Osteoblast (primary cell): ENCODE measurements around the gene AGBL4. TPM values are rescaled to one million over a fixed set of nuclear protein-coding genes. Genes with fewer than 3 reads are reported as not detected.

Source experiments
- DNase-seq: peaks from one replicate; pipeline ENCODE4 v3.0.0; 2011; ENCODE audit warnings: low spot score, mixed read lengths; ENCODE audit not compliant: insufficient read length; ENCODE audit errors: missing footprints
- H2AFZ ChIP-seq: 2 replicates; pipeline ENCODE4 v1.6.0; 2011; ENCODE audit warnings: mild to moderate bottlenecking, low read length
- H3K27ac ChIP-seq: 2 replicates; pipeline ENCODE4 v1.5.1; 2011; ENCODE audit warnings: mild to moderate bottlenecking, low read depth, low read length, moderate library complexity
- H3K27me3 ChIP-seq: 2 replicates; pipeline ENCODE4 v1.6.0; 2012; ENCODE audit warnings: mild to moderate bottlenecking, control low read depth, inconsistent platforms, low read length, moderate library complexity; ENCODE audit not compliant: insufficient read depth
- H3K36me3 ChIP-seq: 2 replicates; pipeline ENCODE4 v1.5.1; 2011; ENCODE audit warnings: mild to moderate bottlenecking, low read length, control low read depth, moderate library complexity; ENCODE audit not compliant: insufficient read depth
- H3K4me1 ChIP-seq: 2 replicates; pipeline ENCODE4 v1.5.1; 2011; ENCODE audit warnings: mild to moderate bottlenecking, low read length, control low read depth, moderate library complexity; ENCODE audit not compliant: insufficient read depth
- H3K4me2 ChIP-seq: 2 replicates; pipeline ENCODE4 v1.6.0; 2011; ENCODE audit warnings: mild to moderate bottlenecking, low read length; ENCODE audit not compliant: insufficient read depth
- H3K4me3 ChIP-seq: fragments of 200-600 bp; sonication (generic); 3 replicates; pipeline ENCODE4 v1.5.1; 2012; ENCODE audit warnings: mild to moderate bottlenecking, low read length, inconsistent platforms; ENCODE audit not compliant: insufficient read depth
- H3K79me2 ChIP-seq: 2 replicates; pipeline ENCODE4 v1.6.0; 2012; ENCODE audit warnings: mild to moderate bottlenecking, low read length, control low read depth, inconsistent platforms; ENCODE audit not compliant: insufficient read depth
- H3K9me3 ChIP-seq: 2 replicates; pipeline ENCODE4 v1.5.1; 2011; ENCODE audit warnings: low read depth, low read length, control low read depth
- H4K20me1 ChIP-seq: 2 replicates; pipeline ENCODE4 v1.6.0; 2012; ENCODE audit warnings: mild to moderate bottlenecking, low read length, control low read depth; ENCODE audit not compliant: insufficient read depth
- CTCF ChIP-seq: IDR thresholded peaks from 2 replicates; pipeline ENCODE4 v1.5.1; 2011; ENCODE audit warnings: mild to moderate bottlenecking, low read depth, low read length, moderate library complexity; ENCODE audit errors: extremely low read depth
- total RNA-seq: library from RNA; depleted of rRNA; stranded (reverse); fragments of >200 nt; gene quantifications from 2 replicates; pipeline ENCODE4 v1.2.3, GENCODE V29; 2012

AGBL4 gene
- total RNA-seq, 1 donor: not detected

GRCh38 chr1:48777219-48777895, 1246.4 kb downstream of the AGBL4 start:
- Histone ChIP-seq H3K9me3 (no peaks in the 10 kb centered on the region), H3K27me3 (peaks cover 25% of the 10 kb centered on the region), H3K36me3 (no peaks in the 10 kb centered on the region), H3K27ac (no peak overlapping the region), H3K4me2 (no peak overlapping the region), H3K4me3 (no peak overlapping the region), H4K20me1 (no peaks in the 10 kb centered on the region), H3K4me1 (no peaks in the 10 kb centered on the region), H3K79me2 (no peaks in the 10 kb centered on the region), H2AFZ (no peak overlapping the region)
- no peak for DNase-seq
- no peak for TF ChIP-seq CTCF

- Histone ChIP-seq H3K9me3 (no peaks in the 10 kb centered on the region), H3K4me2 (no peak within 1 kb of the TSS), H3K4me3 (peak within 1 kb of the TSS; percentile 19), H3K4me1 (no peaks in the 10 kb centered on the region), H3K36me3 (no peaks in the 10 kb centered on the region), H3K27me3 (peaks cover 25% of the 10 kb centered on the region), H4K20me1 (no peaks in the 10 kb centered on the region), H2AFZ (no peak within 1 kb of the TSS), H3K79me2 (no peaks in the 10 kb centered on the region), H3K27ac (no peak within 1 kb of the TSS)
- peak; percentile 30 for DNase-seq
- TF ChIP-seq CTCF: no peak
Observed at GRCh38 chr1:48776393-48777218, 1247.1 kb downstream of the AGBL4 start, which contains the start of gene BEND5. TSS of gene BEND5 (minus strand) at chr1:48776891. CDS start at chr1:48776831, 60 bp downstream.

- H3K4me1 ChIP-seq: no peaks in the 10 kb centered on the region
- H3K4me2 ChIP-seq: no peak overlapping the region
- no peaks in the 10 kb centered on the region for H4K20me1 ChIP-seq
- no peak overlapping the region for H3K27ac ChIP-seq
- TF ChIP-seq CTCF: no peak
- H3K79me2 ChIP-seq: no peaks in the 10 kb centered on the region
- no peaks in the 10 kb centered on the region for H3K9me3 ChIP-seq
- no peak overlapping the region for H2AFZ ChIP-seq
- no peak overlapping the region for H3K4me3 ChIP-seq
- no peaks in the 10 kb centered on the region for H3K36me3 ChIP-seq
- peaks cover 25% of the 10 kb centered on the region for H3K27me3 ChIP-seq
- peak; percentile 71 for DNase-seq
Observed at GRCh38 chr1:48775831-48776392, 1247.8 kb downstream of the AGBL4 start.

- H3K9me3 ChIP-seq: no peaks in the 10 kb centered on the region
Observed at GRCh38 chr1:48773133-48773532, 1250.6 kb downstream of the AGBL4 start.

More at GRCh38 chr1:48773133-48773532, 1250.6 kb downstream of the AGBL4 start:
- H3K4me2 ChIP-seq: no peak overlapping the region
- no peaks in the 10 kb centered on the region for H3K36me3 ChIP-seq
- H3K79me2 ChIP-seq: no peaks in the 10 kb centered on the region
- no peak overlapping the region for H3K4me3 ChIP-seq
- H2AFZ ChIP-seq: no peak overlapping the region
- DNase-seq: no peak
- no peaks in the 10 kb centered on the region for H4K20me1 ChIP-seq
- no peak overlapping the region for H3K27ac ChIP-seq
- peaks cover 25% of the 10 kb centered on the region for H3K27me3 ChIP-seq
- H3K4me1 ChIP-seq: no peaks in the 10 kb centered on the region
- no peak for TF ChIP-seq CTCF
